ENCODE data around the gene CCDC154. TPM values are rescaled to one million over a fixed set of nuclear protein-coding genes. Genes with fewer than 3 reads are reported as not detected.

CCDC154 gene
- total and polyA plus RNA-seq, 2 of the 4 experiments (the other 2 are of a cell fraction): 0.09 TPM; not detected in 1

GRCh38 chr16:1437606-1438005, 6.8 kb downstream of the CCDC154 start:
- no peak overlapping the region for H4K91ac ChIP-seq (ENCODE audit: insufficient read depth, low read depth, low read length)
- no peak overlapping the region for H3K27ac ChIP-seq (ENCODE audit: insufficient read depth, low read length)
- dilution Hi-C loops (cut with HindIII; ENCODE audit: low sequenced_read_pairs, unreplicated experiment): no loop called here
- H3K4me1 ChIP-seq (ENCODE audit: control insufficient read depth, insufficient read depth, low read length): no peaks in the 10 kb centered on the region
- no peak overlapping the region for H2BK15ac ChIP-seq (ENCODE audit: low read depth, low read length)
- H2BK20ac ChIP-seq (ENCODE audit: low read depth, low read length): no peak overlapping the region
- no peak overlapping the region for H2BK5ac ChIP-seq (ENCODE audit: low read depth, low read length, poor library complexity, severe bottlenecking)
- no peak overlapping the region for H4K5ac ChIP-seq (ENCODE audit: low read depth, low read length)
- no peak for ATAC-seq (ENCODE audit: low read depth)
- H2AK5ac ChIP-seq (ENCODE audit: low read depth, low read length): no peak overlapping the region
- DNase-seq: no peak
- no TSS peak for BruUV-seq (replicated peaks)
- 62% methylated on average over 12 of the region's 22 CpGs; no CpG with 5 or more reads in 1 of the 2 experiments for WGBS, 2 experiments (ENCODE audit: extremely low coverage in 2 of 2, insufficient read length in 1 of 2)
- no peak overlapping the region for H3K14ac ChIP-seq (replicated peaks; ENCODE audit: low read depth, low read length)
- H3K4me2 ChIP-seq (ENCODE audit: low read depth, low read length): no peak overlapping the region
- ChIA-PET POLR2A (ENCODE audit: unreplicated experiment) (no interaction called here), CTCF (no interaction called here)
- H3K4me3 ChIP-seq (ENCODE audit: insufficient read depth, low read depth, low read length): no peak overlapping the region
- no peak for TF ChIP-seq CTCF (conservative IDR thresholded peaks at IDR 0.05; ENCODE audit: low read depth, low read length)
- no peak for TF ChIP-seq USF2 (IDR thresholded peaks at IDR 0.05; ENCODE audit: low read depth, low read length)
- no peak for TF ChIP-seq POLR2A (IDR thresholded peaks at IDR 0.05; ENCODE audit: low read depth, low read length)
- TF ChIP-seq MAZ (IDR thresholded peaks at IDR 0.05; ENCODE audit: borderline replicate concordance, low read depth, low read length): no peak
- no peak for TF ChIP-seq MAFK (IDR thresholded peaks at IDR 0.05; ENCODE audit: low read depth, low read length)
- TF ChIP-seq RFX5 (IDR thresholded peaks at IDR 0.05; ENCODE audit: low read depth, low read length): no peak
- no peak for TF ChIP-seq RCOR1 (IDR thresholded peaks at IDR 0.05; ENCODE audit: insufficient replicate concordance, low read length)
- no peak for TF ChIP-seq SMC3 (IDR thresholded peaks at IDR 0.05; ENCODE audit: low read depth, low read length)
- no peak for TF ChIP-seq FOS (IDR thresholded peaks at IDR 0.05; ENCODE audit: low read depth, low read length)
- TF ChIP-seq NFE2L2 (IDR thresholded peaks at IDR 0.05; ENCODE audit: low read depth, low read length): no peak
- no peak for TF ChIP-seq CEBPB (IDR thresholded peaks at IDR 0.05; ENCODE audit: low read depth, low read length)
- TF ChIP-seq BHLHE40 (IDR thresholded peaks at IDR 0.05; ENCODE audit: low read depth, low read length): no peak
- TF ChIP-seq ELK1 (IDR thresholded peaks at IDR 0.05; ENCODE audit: borderline replicate concordance, low read depth, low read length): no peak
- TF ChIP-seq RAD21 (IDR thresholded peaks at IDR 0.05; ENCODE audit: low read length): no peak
- TF ChIP-seq CHD1 (IDR thresholded peaks at IDR 0.05; ENCODE audit: low read depth, low read length): no peak
- TF ChIP-seq MXI1 (IDR thresholded peaks at IDR 0.05; ENCODE audit: borderline replicate concordance, low read depth, low read length): no peak
- no peaks in the 10 kb centered on the region for H3K36me3 ChIP-seq (ENCODE audit: control insufficient read depth, insufficient read depth, low read length)
- no peak overlapping the region for H2AK9ac ChIP-seq (replicated peaks; ENCODE audit: low read depth, low read length, poor library complexity)
- H3K18ac ChIP-seq (ENCODE audit: low read depth, low read length): no peak overlapping the region
- H3K9me1 ChIP-seq (ENCODE audit: insufficient read depth, low read length): no peaks in the 10 kb centered on the region
- peak overlapping the region; percentile 33 for H2AFZ ChIP-seq (replicated peaks; ENCODE audit: low read length, poor library complexity)
- no peak overlapping the region for H3K4ac ChIP-seq (ENCODE audit: low read depth, low read length)
- H4K8ac ChIP-seq (ENCODE audit: low read depth in 2 of 2, low read length in 2 of 2): no peak overlapping the region
- H3K23ac ChIP-seq (ENCODE audit: low read depth, low read length): no peak overlapping the region
- no peaks in the 10 kb centered on the region for H4K20me1 ChIP-seq (ENCODE audit: insufficient read depth, low read length)
- H2BK120ac ChIP-seq (ENCODE audit: low read depth, low read length): no peak overlapping the region
- H3K56ac ChIP-seq (ENCODE audit: extremely low read depth, insufficient read depth, low read length): no peak overlapping the region
- in situ Hi-C loops (cut with MboI; ENCODE audit: low sequenced_read_pairs): no loop called here
- intact Hi-C loops (cut with micrococcal nuclease): no loop called here
- no peaks in the 10 kb centered on the region for H3K9me3 ChIP-seq (ENCODE audit: control insufficient read depth, insufficient read depth, low read length)
- H3K79me1 ChIP-seq (ENCODE audit: low read depth in 1 of 2, low read length in 2 of 2): no peaks in the 10 kb centered on the region
- peaks cover 4% of the 10 kb centered on the region; the same call in 1 of the 2 replicates for H3K27me3 ChIP-seq (ENCODE audit: control insufficient read depth, insufficient read depth, low read length)
- no peak overlapping the region for H3K9ac ChIP-seq (ENCODE audit: low read depth, low read length)

Data from IMR-90 (cell line).